ENCODE results near the gene GRID1.

DNA sequence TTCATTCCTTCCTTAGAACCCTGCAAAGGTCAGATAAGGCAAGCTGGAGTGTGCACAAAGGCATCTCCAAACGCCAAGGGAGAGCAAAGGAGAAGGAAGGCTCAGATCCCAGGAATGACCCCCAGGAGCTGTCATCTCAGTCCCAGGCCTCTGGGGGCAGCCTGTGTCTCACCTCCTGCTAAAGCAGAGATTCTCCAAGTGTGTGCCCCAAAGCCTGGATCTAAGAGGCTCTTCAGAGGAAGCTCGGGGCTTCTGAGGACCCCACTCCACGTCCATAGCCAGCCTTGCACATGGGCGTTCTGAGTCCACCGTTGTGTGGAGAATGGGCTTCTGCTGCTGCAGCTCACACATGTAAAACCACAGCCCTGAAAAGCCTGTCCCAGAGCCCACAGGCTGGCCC, 5.1 kb upstream of the GRID1 start:
- TF ChIP-seq GATA3 (IDR thresholded peaks at IDR 0.05; ENCODE audit: low read depth, low read length): no peak
- TF ChIP-seq GATA2 (IDR thresholded peaks at IDR 0.05; ENCODE audit: low read depth, low read length): no peak

Measured in SH-SY5Y (cell line).